PC-9 (cell line): ENCODE measurements around the gene LEFTY1.

ENCODE experiments used
- CTCF ChIP-seq: fragments of 200-600 bp; sonication (generic); conservative IDR thresholded peaks from 2 replicates; pipeline ENCODE4 v1.6.1; 2017; ENCODE audit warnings: mixed run types, antibody characterized with exemption, mild to moderate bottlenecking, moderate library complexity
- EZH2 ChIP-seq: fragments of 200-600 bp; sonication (generic); IDR thresholded peaks from 2 replicates; pipeline ENCODE4 v1.8.0; 2017; ENCODE audit warnings: antibody characterized with exemption, low read depth

DNA sequence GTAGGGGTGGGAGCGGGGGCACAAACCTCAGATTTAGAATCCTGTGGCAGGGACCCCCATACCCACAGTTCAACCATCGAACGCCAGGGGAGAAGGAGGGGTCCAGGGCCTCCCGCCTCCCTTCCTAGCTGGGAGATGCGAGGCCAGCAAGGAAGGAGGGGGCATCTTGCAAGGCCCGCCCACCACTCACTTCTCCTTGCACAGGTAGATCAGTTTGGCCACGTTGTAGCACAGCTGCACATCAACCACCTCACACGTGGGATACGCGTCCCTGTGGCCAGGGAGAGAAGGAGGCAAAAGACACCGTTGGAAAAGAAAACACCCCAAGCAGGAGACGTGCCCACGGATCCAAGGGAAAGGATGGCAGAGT lies 26.4 kb downstream of the LEFTY1 start:
- no peak for TF ChIP-seq CTCF
- TF ChIP-seq EZH2, result no peak
